HG02798 (cell line): ENCODE results near the gene ZSCAN25.
"Not testable (repeated sequence)": the region's sequence is repeated elsewhere in the genome, so short reads cannot be mapped to it uniquely, and the experiment has no call there.

Source experiments
- ATAC-seq: cut with Tn5 transposase; IDR thresholded peaks from one replicate; pipeline ENCODE4 v1.9.1; 2021; ENCODE audit warnings: mild to moderate bottlenecking; ENCODE audit not compliant: unreplicated experiment, poor library complexity

The ZSCAN25 gene

GRCh38 chr7:99616359-99617191 lies at the start of gene ZSCAN25:
Gene ZSCAN25, plus strand, starts transcription at chr7:99616946. Its CDS starts 2,661 bp downstream, at chr7:99619607.
- ATAC-seq: peak; percentile 94

GRCh38 chr7:99568770-99569169 lies 48.0 kb upstream of the ZSCAN25 start:
- ATAC-seq: not testable (repeated sequence)

DNA sequence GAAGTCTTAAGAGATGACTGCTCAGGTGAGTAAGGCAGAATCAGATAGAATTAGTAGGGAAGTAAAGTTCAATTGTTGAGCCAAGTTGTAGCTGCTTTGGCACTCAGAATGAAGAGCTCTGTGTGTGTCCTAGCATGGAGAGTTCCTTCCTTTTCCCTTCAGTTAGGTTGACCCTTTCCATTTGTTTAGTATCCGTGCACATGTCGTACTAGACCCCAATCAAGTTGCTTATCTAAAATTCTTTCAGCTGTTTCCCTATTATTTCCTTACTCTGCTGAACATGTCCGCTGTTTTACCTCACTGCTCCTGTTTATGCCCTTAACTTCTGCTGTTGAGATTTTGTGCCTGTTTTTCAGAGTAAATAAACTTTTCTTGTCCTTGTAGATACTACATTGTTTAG lies 45.0 kb upstream of the ZSCAN25 start:
- ATAC-seq: no peak

DNA sequence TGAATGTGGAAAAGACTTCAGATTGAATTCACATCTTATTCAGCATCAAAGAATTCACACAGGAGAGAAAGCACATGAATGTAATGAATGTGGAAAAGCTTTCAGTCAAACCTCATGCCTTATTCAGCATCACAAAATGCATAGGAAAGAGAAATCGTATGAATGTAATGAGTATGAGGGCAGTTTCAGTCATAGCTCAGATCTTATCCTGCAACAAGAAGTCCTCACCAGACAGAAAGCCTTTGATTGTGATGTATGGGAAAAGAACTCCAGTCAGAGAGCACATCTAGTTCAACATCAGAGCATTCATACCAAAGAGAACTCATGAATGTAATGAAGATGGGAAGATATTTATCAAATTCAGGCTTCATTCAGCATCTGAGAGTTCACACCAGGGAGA lies 43.5 kb upstream of the ZSCAN25 start:
- ATAC-seq: no peak

DNA sequence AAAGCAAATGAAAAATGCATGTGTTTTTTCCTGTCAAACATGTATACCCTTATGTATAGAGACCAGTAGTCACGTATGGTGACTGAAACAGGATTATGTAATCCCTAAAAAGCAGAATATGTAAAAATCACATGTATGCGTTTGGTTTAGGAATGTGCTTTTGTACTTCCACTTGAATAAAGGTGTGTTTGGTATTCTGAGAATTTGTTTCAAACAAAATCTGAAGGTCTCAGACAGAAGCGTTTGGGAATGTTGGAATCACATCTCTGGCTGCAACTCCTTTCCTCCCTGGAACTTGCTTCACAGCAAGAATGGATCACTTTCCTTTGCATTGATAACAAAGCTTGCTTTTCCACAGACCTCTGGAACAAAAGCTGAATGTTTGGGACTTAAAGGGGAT lies 40.5 kb upstream of the ZSCAN25 start:
- no peak for ATAC-seq

DNA sequence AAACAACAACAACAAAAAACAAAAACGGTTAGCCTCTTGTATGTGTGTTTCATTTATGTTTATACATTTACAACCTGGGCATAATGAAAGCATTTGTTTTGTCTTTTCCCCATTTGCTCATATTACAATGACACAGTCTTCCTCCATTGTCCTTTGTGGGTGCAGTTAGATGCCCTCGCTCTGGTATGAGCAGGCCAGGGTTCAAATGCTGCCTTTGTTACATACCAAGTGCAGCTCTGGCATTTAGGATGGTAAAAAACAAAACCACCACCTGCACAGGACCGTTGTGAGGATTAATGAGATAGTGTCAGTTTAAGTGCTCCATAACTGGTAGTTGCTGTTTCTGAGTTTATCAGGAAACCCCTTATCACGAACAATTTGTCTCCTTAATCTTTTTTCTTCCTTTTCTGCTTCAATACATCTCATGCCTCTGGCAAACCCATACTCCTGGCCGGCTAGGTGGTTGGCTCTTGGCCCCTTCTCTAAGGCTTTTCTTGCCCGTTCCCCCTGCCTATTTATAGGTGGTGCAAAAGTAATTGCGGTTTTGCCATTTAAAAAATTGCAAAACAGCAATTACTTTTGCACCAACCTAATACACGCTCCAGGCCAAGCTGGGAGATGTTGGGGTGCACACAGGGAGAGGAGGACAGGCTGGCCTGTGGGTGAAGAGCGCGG lies 37.3 kb upstream of the ZSCAN25 start:
- ATAC-seq: no peak

GRCh38 chr7:99579956-99580777 lies 36.6 kb upstream of the ZSCAN25 start:
- ATAC-seq: no peak

DNA sequence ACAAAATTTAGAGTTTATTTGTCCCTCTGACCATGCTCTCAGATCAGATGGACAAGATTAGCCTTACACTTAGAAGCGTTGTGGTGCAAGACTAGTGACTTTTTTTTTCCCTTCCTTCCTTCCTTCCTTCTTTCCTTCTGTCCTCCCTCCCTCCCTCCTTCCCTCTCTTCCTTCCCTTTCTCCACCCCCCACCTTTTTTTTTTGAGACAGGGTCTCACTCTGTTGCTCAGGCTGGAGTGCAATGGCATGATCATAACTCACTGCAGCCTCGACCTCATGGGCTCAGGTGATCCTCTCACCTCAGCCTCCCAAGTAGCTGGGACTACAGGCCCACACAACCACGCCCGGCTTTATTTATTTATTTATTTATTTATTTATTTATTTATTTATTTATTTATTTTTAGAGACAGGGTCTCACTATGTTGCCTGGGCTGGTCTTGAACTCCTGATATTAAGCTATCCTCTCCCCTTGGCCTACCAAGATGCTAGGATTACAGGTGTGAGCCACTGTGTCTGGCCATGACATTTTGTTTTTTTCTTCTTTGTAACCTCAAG lies 35.9 kb upstream of the ZSCAN25 start:
- not testable (repeated sequence) for ATAC-seq

- no peak for ATAC-seq
Measured at GRCh38 chr7:99588868-99589267, 27.9 kb upstream of the ZSCAN25 start.

DNA sequence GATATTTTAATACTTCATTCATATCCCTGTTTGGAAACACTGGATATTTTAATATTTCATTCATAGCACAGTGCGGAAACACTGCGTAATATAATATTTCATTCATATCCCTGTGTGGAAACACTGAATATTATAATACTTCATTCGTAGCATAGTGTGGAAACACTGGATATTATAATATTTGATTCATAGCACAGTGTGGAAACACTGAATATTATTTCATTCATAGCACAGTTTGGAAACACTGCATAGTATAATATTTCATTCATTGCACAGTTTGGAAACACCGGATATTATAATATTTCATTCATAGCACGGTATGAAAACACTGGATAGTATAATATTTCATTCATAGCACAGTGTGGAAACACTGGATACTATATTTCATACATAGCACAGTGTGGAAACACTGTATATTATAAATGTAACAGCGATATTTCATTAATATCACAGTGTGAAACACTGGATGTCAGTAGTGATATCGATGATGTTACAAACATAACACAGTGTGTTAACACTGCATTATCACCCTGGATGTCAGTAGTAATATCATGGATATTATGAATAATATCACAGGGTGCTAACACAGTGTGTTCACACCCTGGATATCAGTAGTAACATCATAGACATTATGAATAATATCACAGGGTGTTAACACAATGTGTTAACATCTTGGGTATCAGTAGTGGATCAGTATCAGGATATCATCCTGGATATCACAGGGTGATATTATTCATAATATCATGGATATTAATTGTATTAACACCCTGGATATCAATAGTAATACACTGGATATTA lies 21.6 kb upstream of the ZSCAN25 start:
- no peak for ATAC-seq

DNA sequence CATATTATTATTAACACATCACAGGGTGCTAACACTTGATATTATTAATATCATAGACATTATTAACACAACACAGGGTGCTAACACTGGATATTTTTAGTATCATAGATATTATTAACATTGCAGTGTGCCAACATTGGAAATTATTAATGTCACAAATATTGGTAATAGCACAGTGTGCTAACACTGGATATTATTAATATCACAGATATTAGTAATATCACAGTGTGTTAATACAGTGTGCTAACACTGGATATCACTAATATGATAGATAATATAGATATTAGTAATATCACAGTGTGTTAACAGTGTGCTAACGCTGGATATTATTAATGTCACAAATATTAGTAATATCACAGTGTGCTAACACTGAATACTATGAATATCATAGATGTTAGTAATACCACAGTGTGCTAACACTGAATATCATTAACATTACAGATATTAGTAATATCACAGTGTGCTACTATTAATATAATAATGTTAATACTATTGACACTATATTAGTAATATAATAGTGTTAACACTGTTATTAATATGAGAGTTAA lies 20.3 kb upstream of the ZSCAN25 start:
- no peak for ATAC-seq

GRCh38 chr7:99597762-99598501 lies 18.8 kb upstream of the ZSCAN25 start, which contains the start of gene TMEM225B:
Gene TMEM225B, plus strand, starts transcription at chr7:99598267. Its CDS starts 6,122 bp downstream, at chr7:99604389.
- no peak for ATAC-seq

DNA sequence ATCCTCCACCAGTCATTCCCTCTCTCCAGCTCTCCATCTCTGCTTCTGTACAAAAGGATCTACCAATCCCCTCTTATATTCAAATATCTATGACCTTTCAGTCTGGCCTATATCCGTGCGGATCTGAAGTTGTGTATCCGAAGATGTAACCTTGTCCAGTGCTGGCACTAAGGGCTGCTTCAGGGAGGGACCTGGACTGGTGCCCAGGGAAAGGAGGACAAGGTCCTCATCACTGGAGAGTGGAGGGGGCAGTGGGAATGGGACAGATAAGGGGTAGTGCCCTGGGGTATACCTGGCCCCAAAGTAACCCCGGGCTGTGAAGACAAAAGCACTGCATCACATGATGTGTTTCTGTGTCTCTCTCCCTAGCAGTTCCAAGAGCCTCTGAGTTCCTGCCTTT lies 16.9 kb upstream of the ZSCAN25 start:
- no peak for ATAC-seq

DNA sequence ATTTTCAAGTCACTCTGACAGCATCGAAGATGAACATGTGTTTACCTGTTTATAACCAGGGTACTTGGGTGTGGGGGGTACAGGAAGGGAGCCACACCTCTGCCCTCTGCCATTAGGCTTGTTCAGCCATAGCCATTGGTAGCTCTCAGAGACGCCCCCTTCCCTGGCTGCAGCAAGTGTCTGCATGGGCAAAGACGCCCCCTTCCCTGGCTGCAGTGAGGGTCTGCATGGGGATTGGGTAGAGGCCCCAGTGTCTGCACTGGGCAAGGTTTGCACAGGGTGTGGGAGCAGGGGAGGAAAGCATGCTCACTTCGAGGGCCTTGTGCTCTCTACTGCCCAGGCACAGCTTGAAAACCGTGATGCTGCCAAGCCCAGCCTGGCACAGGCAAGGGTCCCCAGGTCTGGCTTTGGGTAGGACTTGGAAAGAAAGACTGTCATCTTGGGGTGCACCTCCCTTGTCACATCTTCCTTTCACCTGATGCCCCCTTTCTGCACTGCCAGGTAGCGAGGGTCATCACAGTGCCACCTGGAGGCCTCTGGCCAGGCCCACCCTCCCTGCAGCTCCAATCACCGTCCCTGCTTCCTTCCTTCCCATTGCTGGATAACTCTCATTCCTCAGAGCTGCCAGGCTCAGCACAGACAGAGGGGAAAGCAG lies 15.0 kb upstream of the ZSCAN25 start:
- no peak for ATAC-seq

DNA sequence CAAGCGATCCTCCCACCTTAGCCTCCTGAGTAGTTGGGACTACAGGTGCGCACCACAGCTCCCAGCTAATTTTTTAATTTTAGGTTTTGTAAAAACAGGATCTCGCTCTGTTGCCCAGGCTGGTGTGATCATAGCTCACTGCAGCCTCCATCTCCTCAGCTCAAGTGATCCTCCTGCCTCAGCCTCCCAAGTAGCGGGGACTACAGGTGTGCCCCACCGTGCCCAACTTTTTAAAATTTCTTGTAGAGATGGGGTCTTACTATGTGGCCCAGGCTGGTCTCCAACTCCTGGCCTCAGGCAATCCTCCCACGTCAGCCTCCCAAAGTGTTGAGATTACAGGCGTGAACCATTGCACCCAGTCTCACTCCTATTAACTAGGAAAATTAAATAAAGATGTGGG lies 11.2 kb upstream of the ZSCAN25 start:
- no peak for ATAC-seq

GRCh38 chr7:99606531-99606930 lies 10.2 kb upstream of the ZSCAN25 start:
- no peak for ATAC-seq

- ATAC-seq: no peak
Measured at GRCh38 chr7:99607548-99607947, 9.2 kb upstream of the ZSCAN25 start.

- no peak for ATAC-seq
Measured at GRCh38 chr7:99614495-99614894, 2.3 kb upstream of the ZSCAN25 start.
